IMR-90 (cell line): ENCODE measurements around the gene PPFIA1. TPM values are rescaled to one million over a fixed set of nuclear protein-coding genes. Genes with fewer than 3 reads are reported as not detected.

Experiments
- ATAC-seq: fragments of 200-7000 bp; cut with Tn5 transposase; 2 replicates; pipeline ENCODE4 v1.9.1; 2020; ENCODE audit warnings: low read depth, mild to moderate bottlenecking, moderate library complexity
- BruUV-seq: library from RNA; stranded (reverse); fragments of 400-500 nt; replicated peaks from 2 replicates; lab custom pipeline; 2021; lab: Mats Ljungman, UMichigan
- CTCF ChIA-PET: fragments of 300-600 bp; formaldehyde crosslinking; extraction: SDS; loops from one replicate; lab custom pipeline; 2021; ENCODE audit warnings: antibody characterized with exemption; lab: Yijun Ruan, JAX
- POLR2A ChIA-PET: fragments of 300-600 bp; sonication (Branson Sonifier 250); formaldehyde crosslinking; loops from one replicate; lab custom pipeline; 2022; ENCODE audit warnings: antibody characterized with exemption; ENCODE audit not compliant: unreplicated experiment; lab: Charles Lee
- DNase-seq: peaks from one replicate; pipeline ENCODE4 v3.0.0; 2013
- H2AFZ ChIP-seq: replicated peaks from 2 replicates; pipeline ENCODE3; 2013; ENCODE audit warnings: low read length, mild to moderate bottlenecking; ENCODE audit not compliant: poor library complexity
- H2AK5ac ChIP-seq: 2 replicates; pipeline ENCODE4 v1.6.1; 2013; ENCODE audit warnings: low read depth, low read length, inconsistent platforms
- H2AK9ac ChIP-seq: replicated peaks from 2 replicates; pipeline ENCODE3; 2013; ENCODE audit warnings: mild to moderate bottlenecking, low read depth, low read length, moderate library complexity; ENCODE audit not compliant: poor library complexity
- H2BK120ac ChIP-seq: 2 replicates; pipeline ENCODE4 v1.6.1; 2013; ENCODE audit warnings: low read depth, low read length, inconsistent platforms
- H2BK15ac ChIP-seq: 3 replicates; pipeline ENCODE4 v1.6.1; 2013; ENCODE audit warnings: low read depth, low read length, inconsistent platforms
- H2BK20ac ChIP-seq: 2 replicates; pipeline ENCODE4 v1.6.1; 2013; ENCODE audit warnings: low read depth, mild to moderate bottlenecking, inconsistent platforms, low read length, moderate library complexity
- H2BK5ac ChIP-seq: 2 replicates; pipeline ENCODE4 v1.6.1; 2013; ENCODE audit warnings: mild to moderate bottlenecking, low read depth, low read length, inconsistent platforms; ENCODE audit not compliant: poor library complexity, severe bottlenecking
- H3K14ac ChIP-seq: replicated peaks from 2 replicates; pipeline ENCODE4 v1.6.1; 2013; ENCODE audit warnings: low read depth, low read length, inconsistent platforms
- H3K18ac ChIP-seq: 2 replicates; pipeline ENCODE4 v1.6.1; 2013; ENCODE audit warnings: low read depth, low read length, control low read depth
- H3K23ac ChIP-seq: 2 replicates; pipeline ENCODE4 v1.6.1; 2013; ENCODE audit warnings: low read depth, low read length, inconsistent platforms
- H3K27ac ChIP-seq: 2 replicates; pipeline ENCODE4 v1.5.1; 2013; ENCODE audit warnings: mild to moderate bottlenecking, control low read depth, low read length; ENCODE audit not compliant: insufficient read depth
- H3K27me3 ChIP-seq: 2 replicates; pipeline ENCODE4 v1.6.1; 2013; ENCODE audit warnings: low read length; ENCODE audit not compliant: control insufficient read depth, insufficient read depth
- H3K36me3 ChIP-seq: 2 replicates; pipeline ENCODE4 v1.6.1; 2013; ENCODE audit warnings: low read length, mixed read lengths; ENCODE audit not compliant: control insufficient read depth, insufficient read depth
- H3K4ac ChIP-seq: 2 replicates; pipeline ENCODE4 v1.6.1; 2013; ENCODE audit warnings: low read depth, low read length, inconsistent platforms
- H3K4me1 ChIP-seq: 2 replicates; pipeline ENCODE4 v1.6.1; 2013; ENCODE audit warnings: low read length, mixed read lengths; ENCODE audit not compliant: control insufficient read depth, insufficient read depth
- H3K4me2 ChIP-seq: 2 replicates; pipeline ENCODE4 v1.6.1; 2013; ENCODE audit warnings: low read depth, mild to moderate bottlenecking, control low read depth, low read length, moderate library complexity
- H3K4me3 ChIP-seq: 2 replicates; pipeline ENCODE4 v1.5.1; 2013; ENCODE audit warnings: low read depth, mild to moderate bottlenecking, control low read depth, low read length, moderate library complexity; ENCODE audit not compliant: insufficient read depth
- H3K56ac ChIP-seq: 2 replicates; pipeline ENCODE4 v1.6.1; 2013; ENCODE audit warnings: low read length, inconsistent platforms; ENCODE audit not compliant: insufficient read depth; ENCODE audit errors: extremely low read depth
- H3K79me1 ChIP-seq, 2 experiments: 2 replicates each; pipeline ENCODE4 v1.6.1; 2013; ENCODE audit warnings: low read length in 2 of 2, inconsistent platforms in 1 of 2, low read depth in 1 of 2
- H3K9ac ChIP-seq: 2 replicates; pipeline ENCODE4 v1.6.1; 2013; ENCODE audit warnings: low read depth, low read length, control low read depth
- H3K9me1 ChIP-seq: 2 replicates; pipeline ENCODE4 v1.6.1; 2013; ENCODE audit warnings: low read length, inconsistent platforms; ENCODE audit not compliant: insufficient read depth
- H3K9me3 ChIP-seq: 2 replicates; pipeline ENCODE4 v1.6.1; 2013; ENCODE audit warnings: low read length; ENCODE audit not compliant: control insufficient read depth, insufficient read depth
- H4K20me1 ChIP-seq: 2 replicates; pipeline ENCODE4 v1.6.1; 2013; ENCODE audit warnings: low read length, inconsistent platforms; ENCODE audit not compliant: insufficient read depth
- H4K5ac ChIP-seq: 2 replicates; pipeline ENCODE4 v1.6.1; 2013; ENCODE audit warnings: mild to moderate bottlenecking, low read depth, low read length, control low read depth
- H4K8ac ChIP-seq, 2 experiments: 2 replicates each; pipeline ENCODE4 v1.6.1; 2013; ENCODE audit warnings: low read depth in 2 of 2, low read length in 2 of 2, control low read depth in 1 of 2, inconsistent platforms in 1 of 2
- H4K91ac ChIP-seq: 2 replicates; pipeline ENCODE4 v1.6.1; 2013; ENCODE audit warnings: low read depth, low read length, inconsistent platforms; ENCODE audit not compliant: insufficient read depth
- BHLHE40 ChIP-seq: fragments of 150-350 bp; IDR thresholded peaks from 2 replicates; pipeline ENCODE4 v1.6.1; 2016; ENCODE audit warnings: mild to moderate bottlenecking, low read depth, low read length
- CEBPB ChIP-seq: IDR thresholded peaks from 2 replicates; pipeline ENCODE4 v1.6.1; 2012; ENCODE audit warnings: low read depth, low read length, improper control_type of control experiment
- CHD1 ChIP-seq: IDR thresholded peaks from 2 replicates; pipeline ENCODE4 v1.6.1; 2012; ENCODE audit warnings: low read depth, low read length, improper control_type of control experiment
- MAFK ChIP-seq: IDR thresholded peaks from 2 replicates; pipeline ENCODE4 v1.6.1; 2012; ENCODE audit warnings: low read depth, low read length, improper control_type of control experiment
- MAZ ChIP-seq: IDR thresholded peaks from 2 replicates; pipeline ENCODE4 v1.6.1; 2012; ENCODE audit warnings: low read depth, mild to moderate bottlenecking, low read length, improper control_type of control experiment, moderate library complexity, borderline replicate concordance
- MXI1 ChIP-seq: IDR thresholded peaks from 2 replicates; pipeline ENCODE4 v1.6.1; 2012; ENCODE audit warnings: low read depth, mild to moderate bottlenecking, low read length, moderate library complexity, borderline replicate concordance
- POLR2A ChIP-seq: IDR thresholded peaks from 2 replicates; pipeline ENCODE4 v1.6.1; 2012; ENCODE audit warnings: mild to moderate bottlenecking, low read depth, low read length
- RAD21 ChIP-seq: IDR thresholded peaks from 2 replicates; pipeline ENCODE4 v1.6.1; 2012; ENCODE audit warnings: low read length, improper control_type of control experiment
- SMC3 ChIP-seq: fragments of 150-350 bp; IDR thresholded peaks from 2 replicates; pipeline ENCODE4 v1.6.1; 2016; ENCODE audit warnings: low read depth, mild to moderate bottlenecking, antibody characterized with exemption, low read length, moderate library complexity
- USF2 ChIP-seq: fragments of 150-350 bp; IDR thresholded peaks from 2 replicates; pipeline ENCODE4 v1.6.1; 2017; ENCODE audit warnings: mild to moderate bottlenecking, antibody characterized with exemption, low read length, low read depth
- WGBS, 2 experiments: methylation state at CpG; one replicate each; pipeline versions ENCODE4 v1.1.5 to v1.1.7; 2013; ENCODE audit warnings: missing lambda C conversion rate in 2 of 2; ENCODE audit not compliant: insufficient read length in 1 of 2; ENCODE audit errors: extremely low coverage in 2 of 2; 5-methylcytosine and 5-hydroxymethylcytosine counted together
- dilution Hi-C: fragments of 300-500 bp; cut with HindIII; formaldehyde crosslinking; loops from one replicate; pipeline ENCODE4 v1.14.3; 2018; ENCODE audit warnings: low sequenced_read_pairs; ENCODE audit not compliant: unreplicated experiment
- in situ Hi-C: fragments of 300-500 bp; cut with MboI; formaldehyde crosslinking; loops from 3 replicates; pipeline ENCODE4 v1.14.3; 2019; ENCODE audit warnings: low sequenced_read_pairs, inconsistent platforms, mixed read lengths
- intact Hi-C: fragments of 100-400 bp; cut with micrococcal nuclease; formaldehyde crosslinking; loops from 2 replicates; pipeline ENCODE4 v1.10.0; 2022
- polyA plus RNA-seq, 3 experiments: library from polyadenylated mRNA; depleted of rRNA; stranded (reverse); fragments of >200 nt; gene quantifications; 2 replicates each; pipeline ENCODE4 v1.2.3, GENCODE V29; 2012; ENCODE audit warnings: low replicate concordance in 1 of 3
- total RNA-seq: library from RNA; depleted of rRNA; stranded (reverse); fragments of >200 nt; gene quantifications from 2 replicates; pipeline ENCODE4 v1.2.3, GENCODE V29; 2012
- TF ChIP-seq, protein P1 (sequence below): fragments of 150-350 bp; IDR thresholded peaks from 2 replicates; pipeline ENCODE4 v1.6.1; 2016; ENCODE audit warnings: low read depth, mild to moderate bottlenecking, low read length, moderate library complexity, borderline replicate concordance

Gene PPFIA1
- total and polyA plus RNA-seq, 2 of the 4 experiments (the other 2 are of a cell fraction) = 25.6 to 37.2 TPM

DNA sequence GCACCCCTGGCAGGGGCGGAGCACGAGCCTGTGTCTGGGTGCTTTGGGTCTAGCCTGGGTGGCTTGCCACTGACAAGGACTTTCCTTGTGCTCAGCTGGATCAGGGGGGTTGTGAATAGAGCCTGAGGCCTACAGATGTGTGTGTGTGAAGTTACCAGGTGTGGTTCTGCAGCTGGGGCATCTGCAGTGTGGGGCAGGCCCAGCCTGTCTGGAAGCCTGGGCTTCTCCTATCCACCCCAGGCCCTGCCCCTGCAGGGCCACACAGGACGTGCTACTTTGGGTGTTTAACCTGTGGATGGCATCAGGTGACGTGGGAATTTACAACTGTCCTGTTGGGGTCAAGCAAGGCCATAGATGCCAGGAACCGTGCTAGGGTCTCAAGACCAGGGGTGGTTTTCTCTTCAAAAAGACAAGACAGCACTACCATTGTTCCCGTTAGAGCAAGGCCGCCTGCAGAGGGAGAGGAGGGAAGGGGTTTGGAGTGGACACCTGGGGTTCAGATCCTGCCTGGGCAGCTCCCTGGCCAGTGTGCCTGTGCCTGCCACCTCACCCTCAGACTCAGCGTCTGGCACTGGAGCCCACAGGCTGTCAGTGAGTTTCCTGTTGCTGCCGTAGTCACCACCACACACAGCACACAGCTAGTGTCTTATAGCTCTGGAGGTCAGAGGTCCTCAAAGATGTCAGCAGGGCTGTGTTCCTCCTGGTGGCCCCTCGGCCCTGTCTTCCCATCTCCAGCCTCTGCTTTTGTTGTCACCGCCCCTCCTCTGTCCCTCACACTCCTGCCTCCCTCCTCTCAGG is 159.4 kb downstream of the PPFIA1 start:
- 86% methylated on average over 5 of the region's 11 CpGs; no CpG with 5 or more reads in 1 of the 2 experiments for WGBS, 2 experiments
- no peak overlapping the region for H3K4me2 ChIP-seq
- no peak overlapping the region for H3K4me3 ChIP-seq
- no peak for TF ChIP-seq CEBPB
- TF ChIP-seq CHD1 = no peak
- TF ChIP-seq MAFK = no peak
- no peak for TF ChIP-seq POLR2A
- no peak for TF ChIP-seq RAD21
- TF ChIP-seq, protein P1, sequence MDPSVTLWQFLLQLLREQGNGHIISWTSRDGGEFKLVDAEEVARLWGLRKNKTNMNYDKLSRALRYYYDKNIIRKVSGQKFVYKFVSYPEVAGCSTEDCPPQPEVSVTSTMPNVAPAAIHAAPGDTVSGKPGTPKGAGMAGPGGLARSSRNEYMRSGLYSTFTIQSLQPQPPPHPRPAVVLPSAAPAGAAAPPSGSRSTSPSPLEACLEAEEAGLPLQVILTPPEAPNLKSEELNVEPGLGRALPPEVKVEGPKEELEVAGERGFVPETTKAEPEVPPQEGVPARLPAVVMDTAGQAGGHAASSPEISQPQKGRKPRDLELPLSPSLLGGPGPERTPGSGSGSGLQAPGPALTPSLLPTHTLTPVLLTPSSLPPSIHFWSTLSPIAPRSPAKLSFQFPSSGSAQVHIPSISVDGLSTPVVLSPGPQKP = no peak
- no peak for TF ChIP-seq MXI1
- no peak for TF ChIP-seq SMC3
- TF ChIP-seq USF2 = no peak
- no peak for TF ChIP-seq MAZ
- no peak for TF ChIP-seq BHLHE40
- peaks cover 16 to 65% of the 10 kb centered on the region in 2 experiments for H3K79me1 ChIP-seq
- peaks cover 4% of the 10 kb centered on the region; the same call in 1 of the 2 replicates for H3K9me1 ChIP-seq
- no peak for ATAC-seq
- peaks cover 65% of the 10 kb centered on the region for H4K20me1 ChIP-seq
- H2AFZ ChIP-seq = no peak overlapping the region
- H3K18ac ChIP-seq = no peak overlapping the region
- H3K4me1 ChIP-seq = no peaks in the 10 kb centered on the region
- H3K36me3 ChIP-seq = peaks cover 82% of the 10 kb centered on the region
- no peak overlapping the region for H4K5ac ChIP-seq
- no peak overlapping the region for H2BK20ac ChIP-seq
- H2BK120ac ChIP-seq = no peak overlapping the region
- H4K91ac ChIP-seq = no peak overlapping the region
- dilution Hi-C loops (no loop called here), intact Hi-C loops (no loop called here), in situ Hi-C loops (no loop called here)
- H2BK15ac ChIP-seq = no peak overlapping the region
- DNase-seq = no peak
- no peak overlapping the region for H3K23ac ChIP-seq
- no peak overlapping the region for H2BK5ac ChIP-seq
- H3K4ac ChIP-seq = no peak overlapping the region
- BruUV-seq = no TSS peak
- CTCF ChIA-PET = no interaction called here
- H2AK9ac ChIP-seq = no peak overlapping the region
- no peak overlapping the region for H3K14ac ChIP-seq
- no peak overlapping the region for H3K56ac ChIP-seq
- H2AK5ac ChIP-seq = no peak overlapping the region
- POLR2A ChIA-PET = no interaction called here
- no peaks in the 10 kb centered on the region for H3K9me3 ChIP-seq
- no peak overlapping the region for H3K9ac ChIP-seq
- H3K27me3 ChIP-seq = no peaks in the 10 kb centered on the region
- no peak overlapping the region for H4K8ac ChIP-seq
- no peak overlapping the region for H3K27ac ChIP-seq
